ENCODE results near the gene ASPG. TPM values are rescaled to one million over a fixed set of nuclear protein-coding genes. Genes with fewer than 3 reads are reported as not detected.

The ASPG gene
- total RNA-seq, 4 donors from 2014 or later = 12.2 to 78.2 (median 40.8) TPM

DNA sequence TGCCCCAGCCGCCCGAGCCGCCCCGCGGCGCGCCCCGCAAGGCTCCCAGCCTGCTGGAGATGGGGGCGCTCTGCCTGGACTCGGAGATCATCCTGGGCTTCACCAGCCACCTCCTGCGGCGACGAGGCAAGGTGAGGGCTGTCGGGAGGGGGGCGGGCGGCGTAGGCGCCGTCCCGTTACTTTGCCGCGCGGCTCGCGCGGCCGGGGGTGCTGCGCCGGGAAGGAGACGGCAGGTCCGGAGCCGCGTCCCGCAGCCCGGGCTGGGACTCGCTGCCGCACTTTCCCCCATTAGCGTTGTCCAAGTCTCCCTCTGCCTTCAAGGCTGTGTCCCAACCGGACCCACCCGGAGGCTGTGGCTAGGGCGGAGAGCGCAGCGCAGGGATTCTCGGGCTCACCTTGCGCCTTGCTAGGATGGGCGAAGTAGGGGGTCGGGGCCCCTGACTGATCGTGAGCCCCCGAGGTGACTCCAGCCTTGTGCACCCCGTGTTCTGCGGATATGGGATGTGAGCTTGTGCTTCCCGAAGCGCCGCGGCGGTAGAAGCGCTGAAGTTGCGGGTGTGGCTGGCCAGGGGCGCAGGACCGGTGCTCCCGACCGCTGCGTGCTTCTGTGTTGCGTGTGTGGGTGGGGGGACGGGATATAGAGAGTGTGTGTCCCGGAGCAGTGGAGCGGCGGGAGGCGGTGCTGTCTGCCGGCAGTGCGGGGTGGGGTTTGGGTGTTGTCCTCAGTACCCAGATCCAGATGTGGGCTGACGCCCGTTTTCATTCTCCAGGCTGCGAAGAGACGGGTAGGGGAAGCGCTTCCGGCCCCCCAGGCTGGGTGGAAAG, 51.2 kb downstream of the ASPG start:
- 7 to 10% methylated on average over 2 to 8 of the region's 77 CpGs for WGBS, 2 donors
- Histone ChIP-seq H3K27me3 (peaks cover 13 to 95% (median 23%) of the 10 kb centered on the region in 4 donors), H3K4me1 (peaks cover 18 to 56% (median 31%) of the 10 kb centered on the region in 3 donors), H3K27ac (no peak overlapping the region), H3K4me3 (peak overlapping the region in 2 of 4 donors; percentile 31 to 67), H3K36me3 (no peaks in the 10 kb centered on the region), H3K9me3 (no peaks in the 10 kb centered on the region)
- TF ChIP-seq POLR2A (IDR thresholded peaks at IDR 0.05) = no peak
- TF ChIP-seq, protein P1, sequence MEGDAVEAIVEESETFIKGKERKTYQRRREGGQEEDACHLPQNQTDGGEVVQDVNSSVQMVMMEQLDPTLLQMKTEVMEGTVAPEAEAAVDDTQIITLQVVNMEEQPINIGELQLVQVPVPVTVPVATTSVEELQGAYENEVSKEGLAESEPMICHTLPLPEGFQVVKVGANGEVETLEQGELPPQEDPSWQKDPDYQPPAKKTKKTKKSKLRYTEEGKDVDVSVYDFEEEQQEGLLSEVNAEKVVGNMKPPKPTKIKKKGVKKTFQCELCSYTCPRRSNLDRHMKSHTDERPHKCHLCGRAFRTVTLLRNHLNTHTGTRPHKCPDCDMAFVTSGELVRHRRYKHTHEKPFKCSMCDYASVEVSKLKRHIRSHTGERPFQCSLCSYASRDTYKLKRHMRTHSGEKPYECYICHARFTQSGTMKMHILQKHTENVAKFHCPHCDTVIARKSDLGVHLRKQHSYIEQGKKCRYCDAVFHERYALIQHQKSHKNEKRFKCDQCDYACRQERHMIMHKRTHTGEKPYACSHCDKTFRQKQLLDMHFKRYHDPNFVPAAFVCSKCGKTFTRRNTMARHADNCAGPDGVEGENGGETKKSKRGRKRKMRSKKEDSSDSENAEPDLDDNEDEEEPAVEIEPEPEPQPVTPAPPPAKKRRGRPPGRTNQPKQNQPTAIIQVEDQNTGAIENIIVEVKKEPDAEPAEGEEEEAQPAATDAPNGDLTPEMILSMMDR (IDR thresholded peaks at IDR 0.05) = no peak
- intact Hi-C loops (cut with DNase I) = loop anchor here (5.0 kb wide), 1 partner anchor 426 kb away; no protein-coding TSS in a partner anchor
- DNase-seq = no peak

GRCh38 chr14:104137297-104138097, 52.0 kb downstream of the ASPG start:
- no CpG with 5 or more reads among the region's 88 CpGs for whole genome bisulfite sequencing, 2 donors
- Histone ChIP-seq H3K36me3 (no peaks in the 10 kb centered on the region), H3K4me3 (peak overlapping the region; percentile 21 to 67 (median 45)), H3K4me1 (peaks cover 18 to 56% (median 31%) of the 10 kb centered on the region in 3 donors), H3K9me3 (no peaks in the 10 kb centered on the region), H3K27ac (peak overlapping the region in 2 of 4 donors; percentile 51 to 64), H3K27me3 (peaks cover 13 to 87% (median 23%) of the 10 kb centered on the region in 4 donors)
- TF ChIP-seq, protein P1 (IDR thresholded peaks at IDR 0.05) = peak; percentile 85 to 95 (median 90)
- no peak for TF ChIP-seq POLR2A (IDR thresholded peaks at IDR 0.05)
- no peak for DNase-seq
- intact Hi-C loops (cut with DNase I) = loop anchor here (5.0 kb wide), 1 partner anchor 425 kb away; no protein-coding TSS in a partner anchor

GRCh38 chr14:104138098-104138717, 52.7 kb downstream of the ASPG start, which contains the start of gene KIF26A:
Gene KIF26A (plus strand): TSS chr14:104138587. CDS start chr14:104138723, 136 bp downstream.
- H3K4me3 ChIP-seq = peak within 1 kb of the TSS; percentile 21 to 67 (median 45)
- no peak for TF ChIP-seq POLR2A (IDR thresholded peaks at IDR 0.05)
- TF ChIP-seq, protein P1 (IDR thresholded peaks at IDR 0.05) = no peak
- WGBS, 2 donors = no CpG with 5 or more reads among the region's 77 CpGs
- H3K36me3 ChIP-seq = no peaks in the 10 kb centered on the region
- no peak for DNase-seq
- H3K27ac ChIP-seq = peak within 1 kb of the TSS in 2 of 4 donors; percentile 51 to 64
- H3K9me3 ChIP-seq = no peaks in the 10 kb centered on the region
- intact Hi-C loops (cut with DNase I) = loop anchor here (5.0 kb wide), 1 partner anchor 424 kb away; no protein-coding TSS in a partner anchor
- peaks cover 18 to 56% (median 31%) of the 10 kb centered on the region in 3 donors for H3K4me1 ChIP-seq
- H3K27me3 ChIP-seq = peaks cover 13 to 85% (median 23%) of the 10 kb centered on the region in 4 donors

DNA sequence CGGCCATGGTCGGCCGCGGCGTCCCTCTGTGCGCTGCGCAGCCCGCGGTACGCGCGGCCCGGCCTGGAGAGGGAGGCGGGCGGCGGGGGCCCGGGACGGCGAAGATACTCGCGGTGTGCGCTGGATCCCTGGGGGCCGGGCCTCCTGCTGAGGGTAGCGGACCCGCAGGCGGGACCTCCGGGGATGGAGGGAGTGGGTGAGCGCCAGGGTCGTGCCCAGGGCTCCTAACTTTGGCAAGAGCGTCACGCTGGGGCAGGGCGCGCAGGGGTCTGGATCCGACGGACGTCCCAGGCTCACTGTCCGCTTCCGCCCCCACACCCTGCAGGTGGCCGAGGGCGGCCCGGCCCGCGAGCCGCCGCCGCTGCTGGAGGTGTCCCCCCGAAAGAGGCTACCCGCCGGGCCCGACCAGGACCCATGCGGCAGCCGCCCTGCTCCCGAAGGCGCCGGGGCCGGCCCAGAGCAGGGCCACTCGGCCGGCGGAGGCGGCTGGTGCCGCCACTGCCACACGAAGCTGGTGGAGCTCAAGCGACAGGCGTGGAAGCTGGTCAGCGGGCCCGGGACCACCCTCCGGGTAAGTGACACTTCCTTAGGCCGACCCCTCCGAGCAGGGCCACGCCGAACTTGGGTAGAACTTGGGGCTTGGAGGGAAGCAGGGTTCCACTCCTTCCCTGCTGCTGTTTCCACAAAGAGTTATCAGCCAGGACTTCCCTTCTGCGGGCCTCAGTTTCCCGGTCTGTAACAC, 53.4 kb downstream of the ASPG start:
- H3K9me3 ChIP-seq = no peaks in the 10 kb centered on the region
- H3K27ac ChIP-seq = peak overlapping the region in 2 of 4 donors; percentile 51 to 64
- peaks cover 13 to 81% (median 23%) of the 10 kb centered on the region in 4 donors for H3K27me3 ChIP-seq
- H3K36me3 ChIP-seq = no peaks in the 10 kb centered on the region
- peaks cover 18 to 56% (median 31%) of the 10 kb centered on the region in 3 donors for H3K4me1 ChIP-seq
- intact Hi-C loops (cut with DNase I) = loop anchor here (5.0 kb wide), 1 partner anchor 423 kb away; no protein-coding TSS in a partner anchor
- no peak for DNase-seq
- peak overlapping the region; percentile 21 to 67 (median 45) for H3K4me3 ChIP-seq
- no CpG with 5 or more reads among the region's 73 CpGs for WGBS, 2 donors
- TF ChIP-seq, protein P1 (IDR thresholded peaks at IDR 0.05) = no peak
- TF ChIP-seq POLR2A (IDR thresholded peaks at IDR 0.05) = no peak

Data from esophagus squamous epithelium (tissue), 5 donors.